ENCODE measurements around the gene LCLAT1.

The LCLAT1 gene

GRCh38 chr2:30486655-30487054 lies 39.6 kb downstream of the LCLAT1 start:
- Histone ChIP-seq H3K27me3 (ENCODE audit: insufficient read depth, poor library complexity, severe bottlenecking) (no peaks in the 10 kb centered on the region), H3K27ac (replicated peaks) (no peak overlapping the region), H3K4me3 (replicated peaks; ENCODE audit: insufficient read depth, low read length) (no peak overlapping the region)
- peak in 1 of 2 experiments; percentile 3 for DNase-seq (ENCODE audit: low read depth in 1 of 2, low spot score in 1 of 2)
- no peak for TF ChIP-seq GABPA (IDR thresholded peaks at IDR 0.05; ENCODE audit: low read depth)
- no peak for TF ChIP-seq POLR2AphosphoS5 (IDR thresholded peaks at IDR 0.05; ENCODE audit: low read depth)
- TF ChIP-seq REST (IDR thresholded peaks at IDR 0.05; ENCODE audit: insufficient replicate concordance, low read depth) = no peak
- TF ChIP-seq CTCF (IDR thresholded peaks at IDR 0.05; ENCODE audit: insufficient read depth, low read length) = no peak
- TF ChIP-seq SPI1 (IDR thresholded peaks at IDR 0.05; ENCODE audit: borderline replicate concordance, low read depth) = no peak

- DNase-seq (ENCODE audit: low read depth in 1 of 2, low spot score in 1 of 2) = no peak
- Histone ChIP-seq H3K27me3 (ENCODE audit: insufficient read depth, poor library complexity, severe bottlenecking) (no peaks in the 10 kb centered on the region), H3K4me3 (replicated peaks; ENCODE audit: insufficient read depth, low read length) (no peak overlapping the region), H3K27ac (replicated peaks) (no peak overlapping the region)
- TF ChIP-seq GABPA (IDR thresholded peaks at IDR 0.05; ENCODE audit: low read depth) (no peak), CTCF (IDR thresholded peaks at IDR 0.05; ENCODE audit: insufficient read depth, low read length) (no peak), SPI1 (IDR thresholded peaks at IDR 0.05; ENCODE audit: borderline replicate concordance, low read depth) (no peak), POLR2AphosphoS5 (IDR thresholded peaks at IDR 0.05; ENCODE audit: low read depth) (no peak), REST (IDR thresholded peaks at IDR 0.05; ENCODE audit: insufficient replicate concordance, low read depth) (no peak)
Measured at GRCh38 chr2:30487603-30488002, 40.6 kb downstream of the LCLAT1 start.

- H3K4me3 ChIP-seq (replicated peaks; ENCODE audit: insufficient read depth, low read length) = no peak overlapping the region
- no peak for DNase-seq (ENCODE audit: low read depth in 1 of 2, low spot score in 1 of 2)
- no peak overlapping the region for H3K27ac ChIP-seq (replicated peaks)
- TF ChIP-seq REST (IDR thresholded peaks at IDR 0.05; ENCODE audit: insufficient replicate concordance, low read depth) (no peak), SPI1 (IDR thresholded peaks at IDR 0.05; ENCODE audit: borderline replicate concordance, low read depth) (no peak)
- H3K27me3 ChIP-seq (ENCODE audit: insufficient read depth, poor library complexity, severe bottlenecking) = no peaks in the 10 kb centered on the region
Measured at GRCh38 chr2:30488012-30488659, 41.1 kb downstream of the LCLAT1 start.

Data from HL-60 (cell line).